K562 (cell line): ENCODE results near the gene C4orf36. TPM values are rescaled to one million over a fixed set of nuclear protein-coding genes. Genes with fewer than 3 reads are reported as not detected.

Source experiments
- SNIP1 ChIP-seq: fragments of 450-650 bp; IDR thresholded peaks from 2 replicates; pipeline ENCODE4 v1.7.1; 2017; ENCODE audit warnings: low read depth, mild to moderate bottlenecking
- polyA plus RNA-seq, 8 experiments: library from polyadenylated mRNA; depleted of rRNA in 4 of 8; stranded (reverse) in 5 of 8; unstranded in 3 of 8; fragments of >200 nt; fragmentation: Nextera tagmentation in 2 of 8; fragmentation: Illumina TruSeq in 1 of 8; extraction: Ambion mirVana in 2 of 8; extraction: Trizol in 1 of 8; gene quantifications; 2 replicates each; pipeline versions ENCODE4 v1.2.1 to v1.2.3, GENCODE V29; 2011 to 2014; ENCODE audit warnings: inconsistent platforms in 1 of 8, missing spikeins in 1 of 8
- total RNA-seq, 7 experiments: library from RNA; depleted of rRNA in 6 of 7; stranded (reverse); fragments of >200 nt in 6 of 7; fragmentation: Illumina TruSeq in 2 of 7; extraction: Trizol in 2 of 7; gene quantifications; 2 replicates each; pipeline versions ENCODE4 v1.2.1 to v1.2.3, GENCODE V29; 2011 to 2021; ENCODE audit warnings: low replicate concordance in 1 of 7
- TF ChIP-seq, protein P1 (sequence below): fragments of 200-600 bp; sonication (generic); IDR thresholded peaks from one replicate; pipeline ENCODE4 v1.6.1; 2012; ENCODE audit warnings: mild to moderate bottlenecking, low read depth, low read length, inconsistent platforms
- TF ChIP-seq, protein P2 (sequence below): fragments of 250-450 bp; sonication (Bioruptor Pico); IDR thresholded peaks from 2 replicates; pipeline ENCODE4 v1.5.0; 2022; ENCODE audit warnings: mild to moderate bottlenecking

Gene C4orf36
- total and polyA plus RNA-seq, 9 of the 15 experiments (the other 6 are each of a cell fraction or from before 2014, with no cell fraction given), result 0.14 to 0.45 (median 0.20) TPM; not detected in 5

DNA sequence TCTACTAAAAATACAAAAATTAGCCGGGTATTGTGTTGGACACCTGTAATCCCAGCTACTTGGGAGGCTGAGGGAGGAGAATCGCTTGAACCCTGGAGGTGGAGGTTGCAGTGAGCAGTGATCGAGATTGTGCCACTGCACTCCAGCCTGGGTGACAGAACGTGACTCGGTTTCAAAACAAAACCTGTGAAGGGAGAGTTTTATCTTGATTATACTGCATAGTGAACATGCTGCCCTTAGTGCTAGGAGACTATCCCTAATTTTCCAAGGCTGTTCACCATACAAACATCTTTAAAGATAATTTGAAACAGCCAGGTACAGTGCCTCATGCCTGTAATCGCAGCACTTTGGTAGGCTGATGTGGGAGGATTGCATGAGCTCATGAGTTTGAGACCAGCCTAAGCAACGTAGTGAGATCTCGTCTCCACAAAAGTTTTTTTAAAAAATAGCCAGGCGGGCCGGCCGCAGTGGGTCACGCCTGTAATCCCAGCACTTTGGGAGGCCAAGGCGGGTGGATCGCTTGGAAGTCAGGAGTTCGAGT, 48.8 kb upstream of the C4orf36 start (continued):
- TF ChIP-seq, protein P1, sequence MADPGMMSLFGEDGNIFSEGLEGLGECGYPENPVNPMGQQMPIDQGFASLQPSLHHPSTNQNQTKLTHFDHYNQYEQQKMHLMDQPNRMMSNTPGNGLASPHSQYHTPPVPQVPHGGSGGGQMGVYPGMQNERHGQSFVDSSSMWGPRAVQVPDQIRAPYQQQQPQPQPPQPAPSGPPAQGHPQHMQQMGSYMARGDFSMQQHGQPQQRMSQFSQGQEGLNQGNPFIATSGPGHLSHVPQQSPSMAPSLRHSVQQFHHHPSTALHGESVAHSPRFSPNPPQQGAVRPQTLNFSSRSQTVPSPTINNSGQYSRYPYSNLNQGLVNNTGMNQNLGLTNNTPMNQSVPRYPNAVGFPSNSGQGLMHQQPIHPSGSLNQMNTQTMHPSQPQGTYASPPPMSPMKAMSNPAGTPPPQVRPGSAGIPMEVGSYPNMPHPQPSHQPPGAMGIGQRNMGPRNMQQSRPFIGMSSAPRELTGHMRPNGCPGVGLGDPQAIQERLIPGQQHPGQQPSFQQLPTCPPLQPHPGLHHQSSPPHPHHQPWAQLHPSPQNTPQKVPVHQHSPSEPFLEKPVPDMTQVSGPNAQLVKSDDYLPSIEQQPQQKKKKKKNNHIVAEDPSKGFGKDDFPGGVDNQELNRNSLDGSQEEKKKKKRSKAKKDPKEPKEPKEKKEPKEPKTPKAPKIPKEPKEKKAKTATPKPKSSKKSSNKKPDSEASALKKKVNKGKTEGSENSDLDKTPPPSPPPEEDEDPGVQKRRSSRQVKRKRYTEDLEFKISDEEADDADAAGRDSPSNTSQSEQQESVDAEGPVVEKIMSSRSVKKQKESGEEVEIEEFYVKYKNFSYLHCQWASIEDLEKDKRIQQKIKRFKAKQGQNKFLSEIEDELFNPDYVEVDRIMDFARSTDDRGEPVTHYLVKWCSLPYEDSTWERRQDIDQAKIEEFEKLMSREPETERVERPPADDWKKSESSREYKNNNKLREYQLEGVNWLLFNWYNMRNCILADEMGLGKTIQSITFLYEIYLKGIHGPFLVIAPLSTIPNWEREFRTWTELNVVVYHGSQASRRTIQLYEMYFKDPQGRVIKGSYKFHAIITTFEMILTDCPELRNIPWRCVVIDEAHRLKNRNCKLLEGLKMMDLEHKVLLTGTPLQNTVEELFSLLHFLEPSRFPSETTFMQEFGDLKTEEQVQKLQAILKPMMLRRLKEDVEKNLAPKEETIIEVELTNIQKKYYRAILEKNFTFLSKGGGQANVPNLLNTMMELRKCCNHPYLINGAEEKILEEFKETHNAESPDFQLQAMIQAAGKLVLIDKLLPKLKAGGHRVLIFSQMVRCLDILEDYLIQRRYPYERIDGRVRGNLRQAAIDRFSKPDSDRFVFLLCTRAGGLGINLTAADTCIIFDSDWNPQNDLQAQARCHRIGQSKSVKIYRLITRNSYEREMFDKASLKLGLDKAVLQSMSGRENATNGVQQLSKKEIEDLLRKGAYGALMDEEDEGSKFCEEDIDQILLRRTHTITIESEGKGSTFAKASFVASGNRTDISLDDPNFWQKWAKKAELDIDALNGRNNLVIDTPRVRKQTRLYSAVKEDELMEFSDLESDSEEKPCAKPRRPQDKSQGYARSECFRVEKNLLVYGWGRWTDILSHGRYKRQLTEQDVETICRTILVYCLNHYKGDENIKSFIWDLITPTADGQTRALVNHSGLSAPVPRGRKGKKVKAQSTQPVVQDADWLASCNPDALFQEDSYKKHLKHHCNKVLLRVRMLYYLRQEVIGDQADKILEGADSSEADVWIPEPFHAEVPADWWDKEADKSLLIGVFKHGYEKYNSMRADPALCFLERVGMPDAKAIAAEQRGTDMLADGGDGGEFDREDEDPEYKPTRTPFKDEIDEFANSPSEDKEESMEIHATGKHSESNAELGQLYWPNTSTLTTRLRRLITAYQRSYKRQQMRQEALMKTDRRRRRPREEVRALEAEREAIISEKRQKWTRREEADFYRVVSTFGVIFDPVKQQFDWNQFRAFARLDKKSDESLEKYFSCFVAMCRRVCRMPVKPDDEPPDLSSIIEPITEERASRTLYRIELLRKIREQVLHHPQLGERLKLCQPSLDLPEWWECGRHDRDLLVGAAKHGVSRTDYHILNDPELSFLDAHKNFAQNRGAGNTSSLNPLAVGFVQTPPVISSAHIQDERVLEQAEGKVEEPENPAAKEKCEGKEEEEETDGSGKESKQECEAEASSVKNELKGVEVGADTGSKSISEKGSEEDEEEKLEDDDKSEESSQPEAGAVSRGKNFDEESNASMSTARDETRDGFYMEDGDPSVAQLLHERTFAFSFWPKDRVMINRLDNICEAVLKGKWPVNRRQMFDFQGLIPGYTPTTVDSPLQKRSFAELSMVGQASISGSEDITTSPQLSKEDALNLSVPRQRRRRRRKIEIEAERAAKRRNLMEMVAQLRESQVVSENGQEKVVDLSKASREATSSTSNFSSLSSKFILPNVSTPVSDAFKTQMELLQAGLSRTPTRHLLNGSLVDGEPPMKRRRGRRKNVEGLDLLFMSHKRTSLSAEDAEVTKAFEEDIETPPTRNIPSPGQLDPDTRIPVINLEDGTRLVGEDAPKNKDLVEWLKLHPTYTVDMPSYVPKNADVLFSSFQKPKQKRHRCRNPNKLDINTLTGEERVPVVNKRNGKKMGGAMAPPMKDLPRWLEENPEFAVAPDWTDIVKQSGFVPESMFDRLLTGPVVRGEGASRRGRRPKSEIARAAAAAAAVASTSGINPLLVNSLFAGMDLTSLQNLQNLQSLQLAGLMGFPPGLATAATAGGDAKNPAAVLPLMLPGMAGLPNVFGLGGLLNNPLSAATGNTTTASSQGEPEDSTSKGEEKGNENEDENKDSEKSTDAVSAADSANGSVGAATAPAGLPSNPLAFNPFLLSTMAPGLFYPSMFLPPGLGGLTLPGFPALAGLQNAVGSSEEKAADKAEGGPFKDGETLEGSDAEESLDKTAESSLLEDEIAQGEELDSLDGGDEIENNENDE, result no peak
- TF ChIP-seq, protein P2, sequence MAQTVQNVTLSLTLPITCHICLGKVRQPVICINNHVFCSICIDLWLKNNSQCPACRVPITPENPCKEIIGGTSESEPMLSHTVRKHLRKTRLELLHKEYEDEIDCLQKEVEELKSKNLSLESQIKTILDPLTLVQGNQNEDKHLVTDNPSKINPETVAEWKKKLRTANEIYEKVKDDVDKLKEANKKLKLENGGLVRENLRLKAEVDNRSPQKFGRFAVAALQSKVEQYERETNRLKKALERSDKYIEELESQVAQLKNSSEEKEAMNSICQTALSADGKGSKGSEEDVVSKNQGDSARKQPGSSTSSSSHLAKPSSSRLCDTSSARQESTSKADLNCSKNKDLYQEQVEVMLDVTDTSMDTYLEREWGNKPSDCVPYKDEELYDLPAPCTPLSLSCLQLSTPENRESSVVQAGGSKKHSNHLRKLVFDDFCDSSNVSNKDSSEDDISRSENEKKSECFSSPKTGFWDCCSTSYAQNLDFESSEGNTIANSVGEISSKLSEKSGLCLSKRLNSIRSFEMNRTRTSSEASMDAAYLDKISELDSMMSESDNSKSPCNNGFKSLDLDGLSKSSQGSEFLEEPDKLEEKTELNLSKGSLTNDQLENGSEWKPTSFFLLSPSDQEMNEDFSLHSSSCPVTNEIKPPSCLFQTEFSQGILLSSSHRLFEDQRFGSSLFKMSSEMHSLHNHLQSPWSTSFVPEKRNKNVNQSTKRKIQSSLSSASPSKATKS, result no peak
- no peak for TF ChIP-seq SNIP1
